Fibroblast of the aortic adventitia (primary cell): ENCODE data around the gene ARSD. TPM values are rescaled to one million over a fixed set of nuclear protein-coding genes. Genes with fewer than 3 reads are reported as not detected.

Experiments used
- DNase-seq: peaks from one replicate; pipeline ENCODE4 v3.0.0-alpha.2; 2010; ENCODE audit warnings: low read depth
- H3K4me3 ChIP-seq: 2 replicates; pipeline ENCODE4 v1.5.1; 2011; ENCODE audit warnings: low read depth, mild to moderate bottlenecking, control low read depth, low read length, moderate library complexity
- CTCF ChIP-seq: IDR thresholded peaks from 2 replicates; pipeline ENCODE4 v1.5.1; 2011; ENCODE audit warnings: mild to moderate bottlenecking, low read length, control low read depth, inconsistent platforms; ENCODE audit not compliant: insufficient read depth
- total RNA-seq: library from RNA; depleted of rRNA; stranded (reverse); fragments of >200 nt; gene quantifications from 2 replicates; pipeline ENCODE4 v1.2.3, GENCODE V29; 2012; ENCODE audit warnings: low replicate concordance

Gene ARSD
- total RNA-seq, 1 donor: 12.0 TPM

GRCh38 chrX:2913118-2913517, 16.0 kb downstream of the ARSD start:
- no peak overlapping the region for H3K4me3 ChIP-seq
- no peak for TF ChIP-seq CTCF
- no peak for DNase-seq

- no peak for TF ChIP-seq CTCF
- H3K4me3 ChIP-seq: no peak overlapping the region
- no peak for DNase-seq
Measured at GRCh38 chrX:2910109-2910508, 19.0 kb downstream of the ARSD start.

DNA sequence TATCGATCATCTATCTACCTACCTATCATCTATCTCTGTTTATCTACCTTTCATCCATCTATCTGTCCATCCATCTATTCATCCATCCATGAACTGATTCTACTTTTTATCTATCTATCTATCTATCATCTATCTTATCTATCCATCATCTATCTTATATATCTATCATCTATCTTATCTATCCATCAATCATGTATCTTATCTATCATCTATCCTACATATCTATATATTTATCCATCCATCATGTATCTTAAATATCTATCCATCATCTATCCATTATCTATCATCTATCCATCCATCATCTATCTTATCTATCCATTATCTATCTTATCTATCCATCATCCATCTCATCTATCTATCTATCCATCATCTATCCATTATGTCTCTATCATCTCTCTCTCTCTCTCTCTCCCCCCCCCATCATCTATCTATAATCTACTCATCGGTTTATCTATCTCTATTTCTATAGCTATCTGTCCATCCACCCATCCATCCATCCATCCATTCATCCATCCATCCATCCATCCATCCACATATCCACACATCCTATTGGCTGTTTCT, 20.9 kb downstream of the ARSD start:
- TF ChIP-seq CTCF: no peak
- H3K4me3 ChIP-seq: no peak overlapping the region
- no peak for DNase-seq

GRCh38 chrX:2907295-2907694, 21.8 kb downstream of the ARSD start:
- no peak for TF ChIP-seq CTCF
- DNase-seq: no peak
- H3K4me3 ChIP-seq: no peak overlapping the region

DNA sequence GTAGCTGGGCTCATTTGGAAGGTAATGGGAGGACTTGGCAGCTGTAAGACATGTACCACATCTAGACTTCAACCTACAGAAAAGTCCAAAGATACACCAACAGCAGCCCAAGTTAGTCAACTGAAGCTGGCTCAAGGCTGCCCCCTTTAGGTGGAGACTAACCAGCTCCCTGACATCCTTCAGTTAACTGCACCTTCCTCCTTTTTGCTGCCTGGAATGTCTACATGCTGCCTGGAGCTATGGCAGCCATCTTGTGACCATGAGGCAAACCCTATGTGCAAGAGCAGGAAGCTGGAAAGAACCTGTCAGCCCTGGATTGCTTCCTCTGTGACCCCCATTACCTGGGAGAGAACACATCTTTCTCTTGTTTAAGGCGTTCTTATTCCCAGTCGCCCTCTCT, 25.8 kb downstream of the ARSD start:
- no peak for TF ChIP-seq CTCF
- no peak overlapping the region for H3K4me3 ChIP-seq
- no peak for DNase-seq

- no peak for TF ChIP-seq CTCF
- DNase-seq: no peak
- H3K4me3 ChIP-seq: no peak overlapping the region
Measured at GRCh38 chrX:2902841-2903240, 26.3 kb downstream of the ARSD start.

DNA sequence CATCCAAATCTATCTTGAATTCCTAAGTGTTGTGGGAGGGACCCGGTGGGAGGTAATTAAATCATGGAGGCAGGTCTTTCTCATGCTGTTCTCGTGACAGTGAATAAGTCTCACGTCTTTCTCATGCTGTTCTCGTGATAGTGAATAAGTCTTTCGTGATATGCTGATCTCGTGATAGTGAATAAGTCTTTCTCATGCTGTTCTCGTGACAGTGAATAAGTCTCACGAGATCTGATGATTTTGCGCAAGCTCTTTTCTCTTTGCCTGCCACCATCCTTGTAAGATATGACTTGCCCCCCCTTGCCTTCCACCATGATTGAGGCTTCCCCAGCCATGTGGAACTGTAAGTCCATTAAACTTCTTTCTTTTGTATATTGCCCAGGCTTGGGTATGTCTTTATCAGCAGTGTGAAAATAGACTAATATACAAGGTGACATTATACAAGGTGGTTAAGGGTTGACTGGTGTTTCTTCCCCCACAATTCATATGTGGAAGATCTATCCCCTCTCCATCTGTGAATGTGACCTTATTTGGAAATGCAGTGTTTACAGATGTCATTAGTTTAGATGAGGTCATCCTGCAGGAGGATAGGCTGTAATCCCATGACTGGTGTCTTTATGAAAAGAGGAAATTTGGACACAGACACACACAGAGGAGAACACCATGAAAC, 27.6 kb downstream of the ARSD start:
- no peak for TF ChIP-seq CTCF
- DNase-seq: no peak
- no peak overlapping the region for H3K4me3 ChIP-seq
